CMK (cell line): ENCODE measurements around the gene TP53I13.

ENCODE experiments used
- DNase-seq: peaks from one replicate; pipeline ENCODE4 v3.0.0-alpha.2; 2010; ENCODE audit warnings: low read depth

TP53I13 gene

GRCh38 chr17:29581583-29582253 is 13.2 kb downstream of the TP53I13 start:
- DNase-seq, result no peak

GRCh38 chr17:29582254-29582765 is 13.8 kb downstream of the TP53I13 start:
- DNase-seq, result no peak

GRCh38 chr17:29582772-29583171 is 14.3 kb downstream of the TP53I13 start:
- no peak for DNase-seq

- DNase-seq, result no peak
These were observed 15.1 kb downstream of the TP53I13 start for GRCh38 chr17:29583324-29584248.

GRCh38 chr17:29584452-29585079 is 16.1 kb downstream of the TP53I13 start:
- DNase-seq, result no peak

GRCh38 chr17:29585080-29585751 is 16.7 kb downstream of the TP53I13 start:
- DNase-seq, result no peak

GRCh38 chr17:29586676-29587469 is 18.4 kb downstream of the TP53I13 start:
- no peak for DNase-seq

- DNase-seq, result no peak
These were observed 19.1 kb downstream of the TP53I13 start for GRCh38 chr17:29587591-29587990.

GRCh38 chr17:29588017-29588561 is 19.6 kb downstream of the TP53I13 start:
- no peak for DNase-seq

- DNase-seq, result no peak
These were observed 20.3 kb downstream of the TP53I13 start for GRCh38 chr17:29588562-29589411.

- no peak for DNase-seq
These were observed 21.3 kb downstream of the TP53I13 start, which contains the start of gene GIT1 for GRCh38 chr17:29589524-29590410. Gene GIT1, minus strand, starts transcription at chr17:29589648. Its CDS starts 270 bp downstream, at chr17:29589378.

GRCh38 chr17:29590411-29591145 is 22.1 kb downstream of the TP53I13 start:
- no peak for DNase-seq

- DNase-seq, result no peak
These were observed 22.7 kb downstream of the TP53I13 start for GRCh38 chr17:29591146-29591736.

- DNase-seq, result peak; percentile 84
These were observed 23.5 kb downstream of the TP53I13 start for GRCh38 chr17:29591737-29592608.

GRCh38 chr17:29592850-29593551 is 24.5 kb downstream of the TP53I13 start, which contains the start of gene ANKRD13B:
Gene ANKRD13B, plus strand, starts transcription at chr17:29593132. Its CDS starts 490 bp downstream, at chr17:29593622.
- DNase-seq, result no peak
